Liver (tissue), 3 donors: ENCODE data around the gene ATP6V0D1.
A peak's percentile ranks its signal among the peaks of the same experiment; 100 is the strongest.

Source experiments
- RAD21 ChIP-seq, 2 donors: IDR thresholded peaks; 2 replicates each; pipeline ENCODE4 v1.6.1; 2016; ENCODE audit warnings: antibody characterized with exemption in 2 of 2, mild to moderate bottlenecking in 2 of 2
- SP1 ChIP-seq: IDR thresholded peaks from 2 replicates; pipeline ENCODE4 v1.6.1; 2018; ENCODE audit warnings: antibody characterized with exemption, mild to moderate bottlenecking
- TF ChIP-seq, protein P1 (sequence below): fragments of 150-350 bp; IDR thresholded peaks from 2 replicates; pipeline ENCODE4 v1.5.1; 2017; ENCODE audit warnings: improper control_type of control experiment, low read depth, low read length; ENCODE audit not compliant: missing input control
- donor health status: healthy.
- donor health status: healthy.

DNA sequence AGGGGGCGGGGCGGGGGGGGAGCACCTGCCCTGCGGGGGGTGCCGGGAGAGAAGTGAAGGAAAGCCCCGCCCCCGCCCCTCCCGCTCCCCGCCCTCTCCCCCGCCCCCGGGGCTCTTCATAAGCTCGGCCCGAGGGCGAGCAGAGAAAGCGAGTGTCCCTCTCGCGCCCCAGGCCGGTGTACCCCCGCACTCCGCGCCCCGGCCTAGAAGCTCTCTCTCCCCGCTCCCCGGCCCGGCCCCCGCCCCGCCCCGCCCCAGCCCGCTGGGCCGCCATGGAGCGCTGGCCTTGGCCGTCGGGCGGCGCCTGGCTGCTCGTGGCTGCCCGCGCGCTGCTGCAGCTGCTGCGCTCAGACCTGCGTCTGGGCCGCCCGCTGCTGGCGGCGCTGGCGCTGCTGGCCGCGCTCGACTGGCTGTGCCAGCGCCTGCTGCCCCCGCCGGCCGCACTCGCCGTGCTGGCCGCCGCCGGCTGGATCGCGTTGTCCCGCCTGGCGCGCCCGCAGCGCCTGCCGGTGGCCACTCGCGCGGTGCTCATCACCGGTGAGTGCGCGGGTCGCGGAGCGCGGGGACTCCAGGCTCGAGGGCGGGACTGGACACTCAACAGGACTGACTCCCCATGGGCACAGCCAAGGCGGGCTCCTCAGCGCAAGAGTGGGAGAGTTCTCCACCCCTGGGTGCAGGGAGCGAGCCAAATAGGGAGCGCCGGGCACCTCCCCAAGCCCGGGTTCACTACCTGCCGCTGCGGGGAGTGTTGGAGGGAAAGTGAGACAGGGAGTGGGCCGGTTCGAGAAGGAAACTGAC is 49.8 kb downstream of the ATP6V0D1 start, which contains the start of gene HSD11B2:
- TF ChIP-seq, protein P1, sequence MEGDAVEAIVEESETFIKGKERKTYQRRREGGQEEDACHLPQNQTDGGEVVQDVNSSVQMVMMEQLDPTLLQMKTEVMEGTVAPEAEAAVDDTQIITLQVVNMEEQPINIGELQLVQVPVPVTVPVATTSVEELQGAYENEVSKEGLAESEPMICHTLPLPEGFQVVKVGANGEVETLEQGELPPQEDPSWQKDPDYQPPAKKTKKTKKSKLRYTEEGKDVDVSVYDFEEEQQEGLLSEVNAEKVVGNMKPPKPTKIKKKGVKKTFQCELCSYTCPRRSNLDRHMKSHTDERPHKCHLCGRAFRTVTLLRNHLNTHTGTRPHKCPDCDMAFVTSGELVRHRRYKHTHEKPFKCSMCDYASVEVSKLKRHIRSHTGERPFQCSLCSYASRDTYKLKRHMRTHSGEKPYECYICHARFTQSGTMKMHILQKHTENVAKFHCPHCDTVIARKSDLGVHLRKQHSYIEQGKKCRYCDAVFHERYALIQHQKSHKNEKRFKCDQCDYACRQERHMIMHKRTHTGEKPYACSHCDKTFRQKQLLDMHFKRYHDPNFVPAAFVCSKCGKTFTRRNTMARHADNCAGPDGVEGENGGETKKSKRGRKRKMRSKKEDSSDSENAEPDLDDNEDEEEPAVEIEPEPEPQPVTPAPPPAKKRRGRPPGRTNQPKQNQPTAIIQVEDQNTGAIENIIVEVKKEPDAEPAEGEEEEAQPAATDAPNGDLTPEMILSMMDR = peak; percentile 7
- no peak for TF ChIP-seq RAD21 (IDR thresholded peaks at IDR 0.05)
- no peak for TF ChIP-seq SP1
